Measurements from ENCODE around the gene JMJD1C.

DNA sequence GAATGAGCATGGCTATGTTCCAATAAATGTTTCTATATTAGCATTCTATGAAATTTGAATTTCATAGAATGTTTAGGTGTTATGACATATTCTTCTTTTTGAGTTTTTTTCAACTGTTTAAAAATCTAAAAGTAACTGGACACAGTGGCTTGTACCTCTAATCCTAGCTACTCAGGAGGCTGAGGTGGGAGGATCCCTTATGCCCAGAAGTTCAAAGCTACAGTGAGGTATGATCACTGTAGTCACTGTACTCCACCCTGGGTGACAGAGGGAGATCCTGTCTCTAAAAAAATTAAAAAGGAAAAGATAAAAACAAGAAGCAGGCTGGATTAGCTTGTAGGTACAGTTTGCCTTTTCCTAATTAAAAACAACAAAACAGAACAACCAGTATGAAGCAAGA is 237.5 kb downstream of the JMJD1C start:
- TF ChIP-seq, protein P1, sequence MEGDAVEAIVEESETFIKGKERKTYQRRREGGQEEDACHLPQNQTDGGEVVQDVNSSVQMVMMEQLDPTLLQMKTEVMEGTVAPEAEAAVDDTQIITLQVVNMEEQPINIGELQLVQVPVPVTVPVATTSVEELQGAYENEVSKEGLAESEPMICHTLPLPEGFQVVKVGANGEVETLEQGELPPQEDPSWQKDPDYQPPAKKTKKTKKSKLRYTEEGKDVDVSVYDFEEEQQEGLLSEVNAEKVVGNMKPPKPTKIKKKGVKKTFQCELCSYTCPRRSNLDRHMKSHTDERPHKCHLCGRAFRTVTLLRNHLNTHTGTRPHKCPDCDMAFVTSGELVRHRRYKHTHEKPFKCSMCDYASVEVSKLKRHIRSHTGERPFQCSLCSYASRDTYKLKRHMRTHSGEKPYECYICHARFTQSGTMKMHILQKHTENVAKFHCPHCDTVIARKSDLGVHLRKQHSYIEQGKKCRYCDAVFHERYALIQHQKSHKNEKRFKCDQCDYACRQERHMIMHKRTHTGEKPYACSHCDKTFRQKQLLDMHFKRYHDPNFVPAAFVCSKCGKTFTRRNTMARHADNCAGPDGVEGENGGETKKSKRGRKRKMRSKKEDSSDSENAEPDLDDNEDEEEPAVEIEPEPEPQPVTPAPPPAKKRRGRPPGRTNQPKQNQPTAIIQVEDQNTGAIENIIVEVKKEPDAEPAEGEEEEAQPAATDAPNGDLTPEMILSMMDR (IDR thresholded peaks at IDR 0.05; ENCODE audit: low read depth, low read length, poor library complexity, severe bottlenecking): no peak
- TF ChIP-seq EZH2phosphoT487 (IDR thresholded peaks at IDR 0.05; ENCODE audit: borderline replicate concordance, low read length): no peak
